Tibial nerve (tissue), 4 donors: Measurements from ENCODE around the gene GTF3C2. TPM values are rescaled to one million over a fixed set of nuclear protein-coding genes. Genes with fewer than 3 reads are reported as not detected.
"Not testable (repeated sequence)": the region's sequence is repeated elsewhere in the genome, so short reads cannot be mapped to it uniquely, and the experiment has no call there.

Experiments
- DNase-seq, 2 donors: peaks; one replicate each; pipeline ENCODE4 v3.0.0-alpha.2; 2019; ENCODE audit warnings: low spot score in 2 of 2
- H3K27ac ChIP-seq, 4 donors: fragments of 200-600 bp; sonication (generic) in 3 of 4; one replicate each; pipeline ENCODE4 v1.5.1; 2017 to 2019; ENCODE audit warnings: mild to moderate bottlenecking in 1 of 4
- H3K27me3 ChIP-seq, 2 donors: fragments of 200-600 bp; sonication (generic) in 1 of 2; one replicate each; pipeline versions ENCODE4 v1.5.1 to v1.6.0; 2017 to 2019
- H3K36me3 ChIP-seq, 3 donors: fragments of 200-600 bp; sonication (generic); one replicate each; pipeline ENCODE4 v1.5.1; 2018 to 2019
- H3K4me1 ChIP-seq, 4 donors: fragments of 200-600 bp; sonication (generic) in 3 of 4; one replicate each; pipeline ENCODE4 v1.5.1; 2017 to 2019
- H3K4me3 ChIP-seq, 4 donors: fragments of 200-600 bp; sonication (generic) in 3 of 4; one replicate each; pipeline ENCODE4 v1.5.1; 2017 to 2019; ENCODE audit warnings: mild to moderate bottlenecking in 1 of 4, moderate library complexity in 1 of 4
- H3K9me3 ChIP-seq, 4 donors: fragments of 200-600 bp; sonication (generic) in 3 of 4; one replicate each; pipeline ENCODE4 v1.5.1; 2017 to 2019
- CTCF ChIP-seq, 5 experiments: fragments of 200-600 bp in 3 of 5; fragments of 450-650 bp in 2 of 5; sonication (generic) in 3 of 5; IDR thresholded peaks; one replicate each; pipeline ENCODE4 v1.5.1; 2016 to 2019; ENCODE audit warnings: antibody characterized with exemption in 5 of 5, mild to moderate bottlenecking in 3 of 5, moderate library complexity in 2 of 5
- EP300 ChIP-seq, 2 donors: sonication (generic); formaldehyde crosslinking; IDR thresholded peaks; one replicate each; pipeline ENCODE4 v1.6.1; 2017; ENCODE audit warnings: antibody characterized with exemption in 2 of 2, mild to moderate bottlenecking in 1 of 2
- POLR2A ChIP-seq, 2 donors: fragments of 450-650 bp; IDR thresholded peaks; one replicate each; pipeline ENCODE4 v1.6.1; 2017; ENCODE audit warnings: antibody characterized with exemption in 2 of 2, mild to moderate bottlenecking in 2 of 2, moderate library complexity in 2 of 2
- WGBS, 2 donors: methylation state at CpG; one replicate each; pipeline ENCODE4 v1.1.5; 2018; 5-methylcytosine and 5-hydroxymethylcytosine counted together
- total RNA-seq, 4 donors: library from RNA; depleted of rRNA; stranded (reverse); fragments of >200 nt; gene quantifications; one replicate each; pipeline ENCODE4 v1.1.0, GENCODE V29; 2016

Gene GTF3C2
- total RNA-seq, 4 donors from 2014 or later, result 38.9 to 54.0 (median 46.0) TPM

DNA sequence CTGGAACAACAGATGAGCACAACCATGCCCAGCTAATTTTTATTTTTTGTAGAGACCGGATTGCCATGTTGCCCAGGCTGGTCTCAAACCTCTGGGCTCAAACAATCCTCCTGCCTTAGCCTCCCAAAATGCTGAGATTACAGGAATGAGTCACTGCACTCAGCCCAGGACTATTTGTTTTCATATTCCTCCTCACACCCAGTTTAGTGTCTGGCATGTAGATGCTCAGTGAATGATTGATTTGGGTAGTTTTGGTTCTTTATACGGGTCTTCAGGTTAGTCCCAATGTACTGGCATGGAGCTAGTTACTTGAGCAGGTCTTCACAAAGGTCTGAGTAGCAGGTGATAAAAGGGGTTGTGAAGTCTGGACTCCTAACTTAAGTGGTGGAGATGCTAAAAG lies 7.4 kb upstream of the GTF3C2 start:
- Histone ChIP-seq H3K4me1 (peaks cover 0 to 6% (median 3%) of the 10 kb centered on the region in 4 donors), H3K36me3 (peaks cover 0 to 60% (median 6%) of the 10 kb centered on the region in 3 donors), H3K4me3 (no peak overlapping the region), H3K27me3 (no peaks in the 10 kb centered on the region), H3K27ac (no peak overlapping the region), H3K9me3 (no peaks in the 10 kb centered on the region)
- TF ChIP-seq CTCF (IDR thresholded peaks at IDR 0.05) (no peak), EP300 (IDR thresholded peaks at IDR 0.05) (no peak), POLR2A (IDR thresholded peaks at IDR 0.05) (no peak)
- DNase-seq, result no peak
- 85 to 88% methylated on average over 2 of the region's 2 CpGs for WGBS, 2 donors

GRCh38 chr2:27362678-27363420 lies 6.3 kb upstream of the GTF3C2 start:
- TF ChIP-seq CTCF (IDR thresholded peaks at IDR 0.05) (no peak), POLR2A (IDR thresholded peaks at IDR 0.05) (no peak), EP300 (IDR thresholded peaks at IDR 0.05) (no peak)
- 85 to 95% methylated on average over 4 of the region's 4 CpGs for WGBS, 2 donors
- Histone ChIP-seq H3K36me3 (peaks cover 0 to 49% (median 6%) of the 10 kb centered on the region in 3 donors), H3K27ac (no peak overlapping the region), H3K4me3 (no peak overlapping the region), H3K4me1 (peaks cover 0 to 8% (median 3%) of the 10 kb centered on the region in 4 donors), H3K9me3 (no peaks in the 10 kb centered on the region), H3K27me3 (no peaks in the 10 kb centered on the region)
- DNase-seq, result no peak

DNA sequence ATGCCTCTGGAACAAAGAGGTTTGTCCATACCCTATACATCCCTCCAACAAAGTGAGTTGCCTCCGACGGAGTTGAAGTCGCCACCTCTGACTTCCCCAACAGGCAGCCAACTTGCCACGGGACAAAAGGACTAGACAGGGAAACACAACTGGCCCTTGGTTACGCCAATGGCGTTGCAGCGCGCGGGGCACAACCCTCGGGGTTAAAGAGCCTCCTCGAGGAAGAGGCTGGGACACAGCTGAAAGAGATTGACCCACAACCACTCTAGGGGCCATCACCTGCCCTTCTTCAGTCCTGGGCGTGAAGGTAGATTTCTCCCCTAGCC lies 545 bp downstream of the GTF3C2 start:
- 1 to 4% methylated on average over 6 to 9 of the region's 12 CpGs for WGBS, 2 donors
- no peaks in the 10 kb centered on the region for H3K36me3 ChIP-seq
- no peaks in the 10 kb centered on the region for H3K27me3 ChIP-seq
- no peak for TF ChIP-seq EP300 (IDR thresholded peaks at IDR 0.05)
- TF ChIP-seq POLR2A (IDR thresholded peaks at IDR 0.05), result no peak
- no peak for TF ChIP-seq CTCF (IDR thresholded peaks at IDR 0.05)
- no peaks in the 10 kb centered on the region for H3K9me3 ChIP-seq
- H3K4me3 ChIP-seq, result peak overlapping the region; percentile 76 to 88 (median 82)
- DNase-seq, result no peak
- H3K27ac ChIP-seq, result peak overlapping the region in 3 of 4 donors; percentile 84 to 93 (median 91)
- peaks cover 0 to 54% (median 18%) of the 10 kb centered on the region in 4 donors for H3K4me1 ChIP-seq

DNA sequence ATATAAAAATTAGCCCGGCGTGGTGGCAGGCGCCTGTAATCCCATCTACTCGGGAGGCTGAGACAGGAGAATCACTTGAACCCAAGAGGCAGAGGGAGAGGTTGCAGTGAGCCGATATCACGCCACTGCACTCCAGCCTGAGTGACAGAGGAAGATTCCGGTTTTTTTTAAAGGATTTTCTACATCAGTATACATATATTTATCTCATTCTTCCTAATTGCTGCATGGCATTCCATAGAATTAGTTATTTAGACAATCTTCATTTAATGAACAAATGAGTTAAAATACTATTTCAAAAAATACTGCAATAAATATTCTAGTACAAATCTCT lies 2.0 kb downstream of the GTF3C2 start:
- DNase-seq, result no peak
- Histone ChIP-seq H3K9me3 (no peaks in the 10 kb centered on the region), H3K36me3 (no peaks in the 10 kb centered on the region), H3K27ac (no peak overlapping the region), H3K4me3 (no peak overlapping the region), H3K27me3 (no peaks in the 10 kb centered on the region), H3K4me1 (peaks cover 0 to 54% (median 18%) of the 10 kb centered on the region in 4 donors)
- 90 to 94% methylated on average over 7 of the region's 7 CpGs for WGBS, 2 donors
- TF ChIP-seq CTCF (IDR thresholded peaks at IDR 0.05) (no peak), POLR2A (IDR thresholded peaks at IDR 0.05) (no peak), EP300 (IDR thresholded peaks at IDR 0.05) (no peak)

GRCh38 chr2:27353762-27354596 lies 2.6 kb downstream of the GTF3C2 start:
- TF ChIP-seq CTCF (IDR thresholded peaks at IDR 0.05) (no peak), POLR2A (IDR thresholded peaks at IDR 0.05) (no peak), EP300 (IDR thresholded peaks at IDR 0.05) (no peak)
- H3K4me1 ChIP-seq, result peaks cover 0 to 54% (median 18%) of the 10 kb centered on the region in 4 donors
- 73 to 77% methylated on average over 7 of the region's 7 CpGs for WGBS, 2 donors
- H3K36me3 ChIP-seq, result no peaks in the 10 kb centered on the region
- no peaks in the 10 kb centered on the region for H3K9me3 ChIP-seq
- H3K27ac ChIP-seq, result no peak overlapping the region
- no peaks in the 10 kb centered on the region for H3K27me3 ChIP-seq
- H3K4me3 ChIP-seq, result no peak overlapping the region
- no peak for DNase-seq

- 91 to 95% methylated on average over 5 of the region's 5 CpGs for WGBS, 2 donors
- H3K27me3 ChIP-seq, DNase-seq, H3K27ac ChIP-seq, H3K9me3 ChIP-seq, H3K36me3 ChIP-seq, H3K4me3 ChIP-seq: not testable (repeated sequence)
- peaks cover 0 to 54% (median 18%) of the 10 kb centered on the region in 4 donors for H3K4me1 ChIP-seq
Observed at GRCh38 chr2:27353386-27353761, 3.2 kb downstream of the GTF3C2 start.
